IPS-NIHi11 (cell line): ENCODE measurements around the gene NUDT8.
"Not testable (repeated sequence)": the region's sequence is repeated elsewhere in the genome, so short reads cannot be mapped to it uniquely, and the experiment has no call there.

Source experiments
- DNase-seq: peaks from one replicate; pipeline ENCODE4 v3.0.0; 2012; ENCODE audit warnings: mixed read lengths, low spot score

NUDT8 gene

GRCh38 chr11:67660752-67661151, 31.0 kb upstream of the NUDT8 start:
- DNase-seq, result not testable (repeated sequence)

- not testable (repeated sequence) for DNase-seq
These were observed 30.0 kb upstream of the NUDT8 start for GRCh38 chr11:67659651-67660165.

- no peak for DNase-seq
These were observed 27.6 kb upstream of the NUDT8 start for GRCh38 chr11:67657300-67657699.

- peak; percentile 3 for DNase-seq
These were observed 26.7 kb upstream of the NUDT8 start for GRCh38 chr11:67656278-67656922.

GRCh38 chr11:67654225-67654624, 24.5 kb upstream of the NUDT8 start:
- no peak for DNase-seq

- DNase-seq, result no peak
These were observed 23.5 kb upstream of the NUDT8 start for GRCh38 chr11:67652965-67653845.

- no peak for DNase-seq
These were observed 22.4 kb upstream of the NUDT8 start for GRCh38 chr11:67651976-67652781.

- no peak for DNase-seq
These were observed 20.1 kb upstream of the NUDT8 start for GRCh38 chr11:67649634-67650510.

- DNase-seq, result no peak
These were observed 19.3 kb upstream of the NUDT8 start for GRCh38 chr11:67648796-67649613.

- peak; percentile 77 for DNase-seq
These were observed 18.5 kb upstream of the NUDT8 start for GRCh38 chr11:67648140-67648795.

- peak; percentile 2 for DNase-seq
These were observed 17.7 kb upstream of the NUDT8 start for GRCh38 chr11:67647471-67647870.

GRCh38 chr11:67646535-67647336, 17.0 kb upstream of the NUDT8 start:
- no peak for DNase-seq

- DNase-seq, result peak; percentile 44
These were observed 16.1 kb upstream of the NUDT8 start for GRCh38 chr11:67645521-67646461.

GRCh38 chr11:67644472-67645418, 15.0 kb upstream of the NUDT8 start:
- DNase-seq, result peak; percentile 56

- DNase-seq, result no peak
These were observed 14.3 kb upstream of the NUDT8 start for GRCh38 chr11:67644042-67644441.
